HG03469 (cell line): ENCODE results near the gene RASGRP4.

Experiments used
- ATAC-seq: cut with Tn5 transposase; IDR thresholded peaks from one replicate; pipeline ENCODE4 v1.9.1; 2021; ENCODE audit warnings: mild to moderate bottlenecking, moderate library complexity, moderate number of reproducible peaks; ENCODE audit not compliant: unreplicated experiment

The RASGRP4 gene

DNA sequence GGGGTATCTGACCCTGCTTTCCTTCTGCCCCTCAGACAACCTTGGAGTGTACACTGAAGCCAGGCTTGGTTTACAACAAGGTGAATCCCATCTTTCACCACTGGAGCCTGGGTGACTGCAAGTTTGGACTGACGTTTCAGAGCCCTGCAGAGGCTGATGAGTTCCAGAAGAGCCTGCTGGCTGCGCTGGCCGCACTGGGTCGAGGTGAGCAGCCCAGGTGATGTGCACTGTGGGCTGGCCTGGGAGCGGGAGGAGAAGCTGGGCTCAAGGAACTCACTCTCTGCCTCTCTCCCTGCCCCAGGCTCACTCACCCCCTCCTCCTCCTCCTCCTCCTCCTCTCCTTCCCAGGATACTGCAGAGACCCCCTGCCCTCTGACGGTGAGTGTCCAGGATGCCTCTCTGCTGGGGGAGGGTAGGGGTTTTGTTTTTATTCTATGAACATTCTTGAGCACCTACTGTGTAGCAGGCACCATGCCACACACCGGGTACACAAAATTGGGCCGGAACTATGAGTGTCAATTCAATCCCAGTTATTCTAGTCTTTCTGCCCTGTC lies 34.0 kb downstream of the RASGRP4 start:
- ATAC-seq: no peak

DNA sequence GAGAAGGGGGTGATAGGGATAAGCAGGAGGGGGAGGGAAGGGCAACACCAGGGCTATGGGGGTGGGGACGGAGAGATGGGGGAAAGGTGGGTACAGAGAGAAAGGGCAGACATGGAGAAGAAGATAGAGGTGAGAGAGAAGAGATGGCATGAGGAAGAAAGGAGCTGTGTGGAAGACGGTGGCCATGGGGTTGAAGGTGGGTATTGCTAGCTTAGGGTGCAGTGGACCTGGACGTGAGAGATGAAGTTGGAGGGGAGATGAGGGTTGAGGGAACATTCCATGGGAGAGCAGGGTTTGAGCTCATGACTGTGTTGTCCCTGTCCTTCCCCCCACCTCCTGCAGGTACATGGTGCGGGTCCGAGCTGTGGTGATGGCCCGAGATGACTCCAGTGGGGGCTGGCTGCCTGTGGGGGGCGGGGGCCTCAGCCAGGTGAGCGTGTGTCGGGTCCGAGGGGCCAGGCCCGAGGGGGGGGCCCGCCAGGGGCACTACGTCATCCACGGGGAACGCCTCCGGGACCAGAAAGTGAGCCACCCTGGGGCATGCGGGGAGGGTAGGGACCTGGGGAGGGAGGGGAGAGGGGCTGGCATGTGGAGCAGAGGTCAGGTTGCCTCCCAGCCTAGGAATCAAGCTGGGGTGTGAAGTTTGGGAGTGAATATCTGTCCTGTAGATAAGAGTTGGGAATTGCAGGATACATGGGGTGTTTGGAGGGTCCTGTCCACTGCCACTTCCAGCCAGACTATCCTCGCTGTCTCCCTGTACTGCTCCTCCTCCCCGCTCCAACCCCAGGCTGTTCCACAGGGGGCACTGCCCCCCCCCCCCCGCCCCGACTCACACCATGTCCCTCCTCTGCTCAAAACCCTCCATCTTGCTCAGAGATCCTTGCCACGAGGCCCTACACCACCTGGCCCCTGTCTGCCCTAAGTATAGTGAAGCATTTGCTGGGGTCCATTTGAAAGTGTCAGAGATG lies 35.8 kb downstream of the RASGRP4 start:
- no peak for ATAC-seq

DNA sequence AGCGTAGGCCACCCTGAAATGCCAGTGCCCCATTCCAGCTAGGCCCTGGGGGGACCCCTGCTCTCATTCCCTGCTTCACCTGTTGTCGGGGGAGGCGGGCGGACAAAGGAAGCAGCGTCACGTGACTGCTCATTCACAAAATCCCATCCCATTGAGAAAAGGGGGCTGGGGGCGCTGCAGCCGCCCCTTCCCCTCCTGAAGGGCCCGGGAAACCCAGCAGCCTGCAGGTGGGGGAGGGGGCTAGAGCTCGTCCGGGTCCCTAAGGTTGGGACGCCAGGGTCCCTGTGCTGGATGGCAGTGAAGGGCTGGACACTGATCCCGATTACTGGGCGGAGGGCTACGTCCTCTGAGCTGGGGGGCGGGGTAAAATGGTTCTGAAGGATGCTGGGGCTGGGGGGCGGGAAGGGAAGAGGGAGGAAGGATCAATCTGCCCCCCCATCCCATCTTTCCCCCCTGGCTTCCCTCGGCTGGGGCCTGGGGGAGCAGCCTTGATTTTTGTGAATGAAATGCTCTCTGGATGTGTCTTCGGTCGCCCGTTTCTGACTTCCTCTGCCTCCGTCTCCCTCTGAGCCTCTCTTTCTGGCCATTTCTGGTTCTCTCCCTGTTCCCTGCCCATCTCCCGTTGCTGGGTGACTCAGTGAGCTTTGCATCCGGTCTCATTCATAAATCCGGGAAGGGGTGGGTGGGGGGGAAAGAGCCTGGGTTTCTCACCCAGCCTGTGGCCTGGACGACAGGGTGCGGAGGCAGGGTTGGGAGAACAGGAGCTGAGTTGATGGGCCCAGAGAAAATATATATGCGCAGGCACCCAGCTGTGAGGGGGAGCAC lies 36.7 kb downstream of the RASGRP4 start:
- ATAC-seq: no peak

DNA sequence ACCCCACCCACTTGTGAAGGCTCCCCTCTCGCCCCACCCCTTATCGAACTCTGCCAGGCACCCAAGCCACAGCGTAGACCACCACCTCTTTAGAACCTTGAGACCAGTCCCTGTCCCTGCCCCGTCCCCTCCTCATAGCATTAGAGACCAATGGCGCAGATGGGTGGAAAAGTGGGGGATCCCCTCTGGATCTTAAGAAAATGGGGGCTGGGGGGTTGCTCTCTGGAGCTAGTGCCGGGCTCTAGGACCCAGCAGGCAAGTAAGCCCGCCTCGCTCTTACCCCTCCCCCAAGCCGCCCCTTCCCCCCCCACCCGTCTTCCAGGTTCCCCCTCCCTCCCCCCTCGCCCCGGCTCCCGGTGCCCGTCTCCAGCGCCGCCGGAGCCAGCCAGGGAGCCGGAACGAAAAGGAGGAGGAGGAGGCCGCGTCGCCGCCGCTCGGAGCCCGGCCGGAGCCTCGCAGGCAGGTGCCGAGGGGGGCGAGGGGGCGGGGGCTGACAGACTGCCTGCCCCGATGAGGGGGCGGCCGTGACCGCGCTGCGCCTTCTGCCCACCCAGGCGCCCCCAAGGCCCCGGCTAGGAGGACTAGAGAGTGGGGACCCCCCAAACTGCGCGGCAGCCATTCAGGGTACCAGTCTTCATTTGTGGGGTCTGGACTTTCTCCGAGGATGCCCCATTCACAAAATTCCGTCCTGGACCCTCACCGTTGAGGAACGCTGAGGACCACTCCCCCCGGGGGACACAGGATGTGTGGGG lies 37.5 kb downstream of the RASGRP4 start, which contains the start of gene SPRED3:
Gene SPRED3 (plus strand): TSS at position 349 of the 752 bp plus-strand sequence. CDS start 1,606 bp downstream, outside the sequence.
- ATAC-seq: no peak

DNA sequence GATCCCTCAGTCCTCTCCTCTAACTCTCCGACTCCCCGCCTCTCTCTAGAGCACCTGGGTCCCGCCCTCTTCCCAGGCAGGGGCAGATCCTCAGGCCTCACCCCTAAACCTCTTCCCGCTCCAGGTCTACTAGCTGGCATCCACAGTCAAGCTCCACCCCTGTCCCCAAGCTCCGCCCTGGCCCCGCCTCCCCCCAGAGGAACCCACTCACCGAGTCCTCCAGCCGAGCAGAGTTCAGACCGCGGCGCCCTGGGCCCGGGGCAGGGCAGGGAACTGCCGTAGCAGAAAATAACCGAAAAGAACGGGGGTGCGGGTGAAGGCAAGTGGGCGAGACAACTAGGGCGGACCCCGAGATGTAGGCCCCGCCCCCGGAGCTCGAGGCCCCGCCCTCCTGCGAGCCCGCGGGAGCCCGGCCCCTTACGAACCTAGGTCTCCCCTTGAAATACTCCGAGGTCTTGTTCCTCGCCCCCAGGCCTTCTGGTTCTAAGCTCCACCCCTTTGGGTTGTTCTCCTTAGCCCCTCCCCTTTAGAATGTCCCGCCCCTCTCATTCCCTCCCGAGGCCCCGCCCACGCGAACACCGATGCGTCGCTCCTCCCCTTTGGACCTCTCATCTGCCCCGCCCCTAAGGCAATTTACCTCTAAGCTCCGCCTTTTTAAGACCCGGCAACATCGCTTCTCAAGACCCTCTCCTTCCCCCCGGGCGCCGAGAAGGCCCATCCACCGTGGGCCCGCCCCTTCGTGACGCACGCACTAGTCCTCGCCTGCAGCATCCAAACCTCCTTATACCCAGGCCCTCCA lies 38.3 kb downstream of the RASGRP4 start, which contains the start of gene GGN:
Gene GGN (minus strand): TSS at position 485 of the 799 bp plus-strand sequence. CDS start 773 bp downstream, outside the sequence.
- ATAC-seq: no peak

DNA sequence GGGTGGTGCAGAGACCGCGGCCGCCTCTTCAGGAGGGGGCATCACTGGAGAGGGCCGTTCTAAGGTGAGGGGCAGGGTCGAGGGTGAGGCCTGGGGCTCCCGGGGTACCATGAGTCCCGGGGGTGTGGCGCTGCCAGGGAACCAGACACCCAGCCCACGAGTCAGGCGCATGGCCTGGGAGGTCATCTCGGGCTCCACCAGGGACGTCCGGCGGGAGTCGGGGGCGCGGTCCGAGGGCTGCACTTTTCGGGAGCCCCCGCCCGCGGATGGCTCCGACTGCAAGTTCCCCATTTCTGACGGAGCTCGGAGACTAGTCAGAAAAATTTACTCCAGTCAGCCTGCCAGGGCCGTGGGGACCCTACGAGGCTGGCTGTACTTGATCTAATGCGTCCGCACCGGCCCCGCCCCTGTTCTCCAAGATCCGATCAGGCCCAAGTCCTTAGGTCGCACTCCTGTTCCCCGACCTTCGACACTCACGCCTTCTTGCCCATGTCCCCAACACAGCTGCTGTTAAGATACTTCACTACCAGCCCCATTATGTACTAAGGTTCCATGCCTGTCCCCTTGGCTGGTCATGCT lies 39.0 kb downstream of the RASGRP4 start:
- ATAC-seq: no peak

DNA sequence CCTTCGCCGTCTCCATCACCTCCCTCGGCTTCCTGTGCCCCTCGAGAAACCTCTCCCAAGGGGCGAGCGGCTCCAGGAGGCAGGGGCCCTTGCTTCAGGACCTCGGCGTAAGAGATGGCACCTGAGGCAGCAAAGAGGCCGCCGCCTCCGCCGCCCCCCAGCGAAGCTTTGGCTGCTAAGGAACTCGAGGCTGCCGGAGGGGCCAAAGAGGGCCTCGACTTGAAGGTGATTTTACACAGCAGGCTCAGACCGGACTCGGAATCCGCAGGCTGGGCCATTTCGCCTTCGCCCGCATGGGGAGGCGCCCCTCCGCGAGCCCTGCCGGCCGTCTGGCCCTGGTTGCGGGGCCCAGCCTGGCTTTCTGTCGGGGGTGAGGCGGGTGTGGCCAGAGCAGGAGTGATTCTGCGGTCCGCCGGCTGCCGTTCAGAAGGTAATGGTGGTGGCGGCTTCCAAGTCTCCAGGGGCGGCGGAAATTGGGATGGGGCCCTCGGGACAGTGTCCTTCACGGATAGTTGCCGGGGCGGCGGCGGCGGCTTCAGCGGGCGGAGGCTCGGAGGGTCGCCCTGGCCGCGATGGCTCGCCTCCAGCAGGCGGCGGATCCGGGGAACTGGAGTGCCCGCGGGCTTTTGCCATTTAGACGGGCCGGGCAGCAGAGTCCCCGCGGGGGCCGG lies 39.6 kb downstream of the RASGRP4 start:
- ATAC-seq: no peak

DNA sequence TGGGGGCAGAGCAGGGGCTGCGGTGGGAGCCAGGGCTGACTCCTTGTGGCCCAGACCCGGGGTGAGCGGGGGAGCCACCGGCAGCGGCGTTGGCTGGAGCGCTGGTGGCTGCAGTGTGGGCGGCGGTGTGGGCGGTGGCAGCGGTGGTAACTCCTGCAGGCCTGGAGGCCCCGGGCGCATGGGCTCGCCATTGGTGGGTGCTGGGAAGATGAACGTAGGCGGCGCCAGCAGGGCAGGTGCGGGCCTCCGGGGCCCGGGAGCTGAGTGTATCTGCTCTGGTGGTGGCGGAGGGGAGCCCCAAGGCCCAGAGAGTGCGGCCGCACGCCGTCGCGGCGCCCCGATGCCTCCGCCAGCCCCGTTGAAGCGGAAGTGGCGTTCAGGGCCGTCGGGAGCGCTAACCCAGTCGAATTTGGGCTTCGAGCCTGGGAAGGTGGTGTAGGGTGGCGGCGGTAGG lies 40.2 kb downstream of the RASGRP4 start:
- ATAC-seq: no peak

DNA sequence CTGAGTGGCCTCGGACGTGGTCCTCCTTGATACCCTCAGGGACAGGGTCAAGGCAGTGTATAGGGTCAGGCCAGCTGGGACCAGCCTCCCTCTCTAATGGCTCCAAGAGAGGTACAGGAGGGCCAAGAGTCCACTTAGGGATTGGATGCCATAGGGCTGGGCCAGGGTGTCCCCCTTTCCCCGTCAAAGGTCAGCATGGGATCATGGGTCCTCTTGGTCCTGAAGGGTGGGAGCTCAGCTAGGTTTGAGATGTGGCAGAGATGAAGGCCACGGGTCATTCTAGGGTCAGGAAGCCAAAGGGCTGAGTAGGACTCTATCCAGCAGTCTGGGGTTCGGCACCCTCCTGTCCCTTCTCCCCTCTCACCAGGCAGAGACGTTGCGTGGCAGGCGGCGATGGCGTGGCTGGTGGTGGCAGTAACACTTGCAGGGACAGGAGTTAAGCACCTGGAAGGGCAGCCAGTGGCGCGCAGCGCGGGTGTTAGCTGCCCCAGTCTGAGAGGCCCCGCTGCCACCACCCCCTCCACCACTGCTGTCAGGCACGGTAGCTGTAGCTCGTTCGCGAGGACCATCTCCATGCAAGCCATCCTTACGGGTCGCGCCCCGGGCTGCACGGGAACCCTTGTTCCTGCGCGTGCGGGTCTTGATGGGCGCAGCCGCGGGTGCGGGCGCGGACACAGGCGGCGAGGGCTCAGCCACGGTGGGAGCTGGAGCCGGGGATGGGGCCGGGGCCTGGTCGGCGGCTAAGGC lies 40.8 kb downstream of the RASGRP4 start:
- no peak for ATAC-seq

DNA sequence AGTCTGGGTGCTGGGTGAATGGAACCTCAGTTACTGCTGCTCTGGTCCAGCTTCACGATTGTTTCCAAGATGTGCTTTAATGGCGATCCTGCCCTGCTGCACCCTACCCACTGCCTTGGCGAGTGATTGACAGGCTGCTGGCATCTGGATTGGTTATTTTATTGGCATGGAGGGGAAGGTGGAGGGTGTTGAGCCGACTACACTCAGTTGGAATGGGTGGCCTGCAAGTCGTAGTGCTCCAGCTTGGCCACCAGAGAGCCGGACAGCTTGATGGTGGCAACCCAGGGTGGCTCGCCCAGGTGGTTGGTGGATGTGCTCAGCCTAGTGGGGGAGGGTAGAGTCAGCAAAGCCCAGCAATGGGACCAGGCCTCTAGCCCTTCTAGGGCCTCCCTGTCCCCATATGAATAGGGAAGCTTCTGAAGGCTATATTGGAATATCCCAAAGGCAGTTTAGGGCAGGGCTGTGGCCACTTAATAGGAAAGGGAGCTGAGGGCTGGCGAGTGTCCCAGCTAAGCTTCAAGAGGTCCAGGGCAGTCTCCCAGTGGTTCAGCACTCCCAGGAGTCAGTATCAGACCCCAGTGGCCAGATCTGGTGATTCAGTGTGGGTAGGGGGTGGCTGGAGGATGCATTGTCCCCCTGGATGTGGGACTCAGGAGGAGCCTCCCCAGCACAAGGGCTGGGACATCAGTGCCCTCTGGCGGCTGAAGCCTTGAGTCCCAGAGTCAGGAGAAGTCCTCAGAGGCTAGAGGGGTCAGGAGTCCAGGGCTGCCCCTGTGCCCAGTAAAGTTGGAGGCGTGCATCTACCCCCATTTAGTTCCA lies 41.6 kb downstream of the RASGRP4 start:
- no peak for ATAC-seq

DNA sequence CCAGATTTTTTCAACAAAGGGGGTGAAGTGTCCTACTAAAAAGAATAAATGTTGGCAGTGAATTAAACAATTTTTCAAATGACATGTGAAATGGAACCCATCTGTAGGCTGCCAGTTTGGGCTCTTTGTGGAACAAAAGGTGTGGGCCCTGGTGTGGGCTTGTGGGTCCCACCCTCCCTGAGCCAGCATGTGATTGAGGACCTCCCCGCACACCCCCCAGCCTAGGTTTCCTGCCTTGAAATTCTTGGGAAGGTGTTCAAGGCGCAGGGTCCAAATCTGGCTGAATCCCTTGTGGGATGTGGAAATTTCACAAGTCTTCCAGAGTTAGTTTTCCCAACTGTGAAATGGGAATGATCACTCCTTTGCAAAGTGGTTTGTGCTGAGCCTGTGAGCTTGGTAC lies 42.3 kb downstream of the RASGRP4 start:
- ATAC-seq: no peak

DNA sequence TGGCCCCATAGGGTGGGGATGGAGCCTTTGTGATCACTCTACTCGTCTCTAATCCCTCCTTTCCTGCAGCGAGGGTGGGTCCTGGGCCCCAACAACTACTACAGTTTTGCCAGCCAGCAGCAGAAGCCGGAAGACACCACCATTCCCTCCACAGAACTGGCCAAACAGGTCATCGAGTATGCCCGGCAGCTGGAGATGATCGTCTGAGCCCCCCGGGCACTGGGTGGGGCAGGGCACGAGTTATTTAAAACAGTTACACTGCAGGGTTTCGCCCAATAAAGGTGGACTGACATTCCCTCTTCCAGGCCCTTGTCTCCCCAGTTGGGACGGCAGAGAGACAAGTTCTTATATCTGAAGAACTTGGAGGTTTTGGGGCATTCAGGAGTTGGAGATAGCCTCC lies 42.8 kb downstream of the RASGRP4 start:
- ATAC-seq: no peak

DNA sequence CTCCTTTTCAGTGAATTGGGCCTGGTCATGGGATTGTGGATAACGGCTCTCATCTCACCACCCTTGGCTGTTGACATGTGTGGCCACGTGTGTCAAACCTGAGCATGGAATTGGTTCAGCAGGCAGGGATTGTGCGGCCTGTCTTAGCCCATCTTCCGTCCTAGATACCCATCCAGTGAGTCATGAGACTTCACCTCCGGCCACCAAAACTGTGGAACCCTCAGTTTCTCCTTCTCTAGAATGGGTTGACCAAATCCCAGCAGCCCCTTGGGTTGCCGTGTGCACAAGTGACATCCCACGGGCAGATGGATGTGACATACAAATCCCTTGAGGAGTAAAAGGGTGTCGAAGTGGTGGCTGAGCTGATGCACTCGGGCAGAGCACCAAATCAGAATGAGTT lies 44.9 kb downstream of the RASGRP4 start:
- ATAC-seq: no peak

DNA sequence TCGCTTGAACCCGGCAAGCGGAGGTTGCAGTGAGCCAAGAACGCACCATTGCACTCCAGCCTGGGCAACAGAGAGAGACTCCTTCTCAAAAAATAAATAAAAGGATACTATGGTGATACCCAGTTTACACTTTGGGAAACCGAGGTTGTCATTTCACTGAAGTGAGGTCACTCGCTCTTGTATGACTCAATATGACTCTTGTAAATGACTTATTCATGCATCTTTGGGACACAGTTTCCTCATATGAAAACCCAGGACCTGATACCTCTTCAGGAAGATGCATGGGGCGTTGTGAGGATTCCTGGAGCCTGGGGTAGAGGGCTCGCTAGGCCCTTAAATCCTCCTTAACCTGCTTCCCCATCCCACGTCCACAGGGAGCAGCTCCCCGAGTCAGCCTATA lies 47.2 kb downstream of the RASGRP4 start:
- ATAC-seq: no peak

DNA sequence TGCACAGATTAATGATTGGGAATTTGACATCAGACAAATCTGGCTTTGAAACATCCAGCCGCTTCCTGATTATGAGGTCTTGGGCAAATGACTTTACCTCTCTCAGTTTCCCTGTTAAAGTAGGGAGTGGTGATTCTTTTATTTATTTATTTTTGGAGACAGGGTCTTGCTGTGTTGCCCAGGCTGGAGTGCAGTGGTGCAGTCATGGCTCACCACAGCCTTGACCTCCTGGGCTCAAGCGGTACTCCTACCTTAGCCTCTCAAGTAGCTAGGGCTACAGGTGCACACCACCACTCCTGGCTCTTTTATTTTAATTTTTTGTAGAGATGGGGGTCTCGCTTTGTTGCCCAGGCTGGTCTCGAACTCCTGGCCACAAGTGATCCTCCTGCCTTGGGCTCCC lies 49.0 kb downstream of the RASGRP4 start:
- ATAC-seq: no peak

DNA sequence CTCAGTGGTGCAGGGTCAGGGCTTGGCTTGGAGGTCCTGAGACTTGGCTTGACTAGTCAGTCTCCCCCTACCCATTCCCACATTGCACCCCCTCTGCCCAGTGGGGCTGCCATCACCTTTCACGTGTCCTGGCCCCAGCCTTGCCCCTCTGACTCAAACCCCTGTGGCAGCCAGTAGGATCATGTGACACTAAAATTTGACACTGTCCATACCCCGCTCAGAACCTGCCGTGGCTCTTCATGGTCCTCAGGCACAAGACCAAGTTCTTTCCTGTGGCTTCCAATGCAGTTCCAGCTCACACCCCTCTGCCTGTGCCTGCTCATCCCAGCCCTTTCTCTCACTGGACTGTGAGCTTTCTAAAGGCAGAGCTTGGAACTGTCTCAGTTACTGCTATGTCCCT lies 49.4 kb downstream of the RASGRP4 start:
- no peak for ATAC-seq

DNA sequence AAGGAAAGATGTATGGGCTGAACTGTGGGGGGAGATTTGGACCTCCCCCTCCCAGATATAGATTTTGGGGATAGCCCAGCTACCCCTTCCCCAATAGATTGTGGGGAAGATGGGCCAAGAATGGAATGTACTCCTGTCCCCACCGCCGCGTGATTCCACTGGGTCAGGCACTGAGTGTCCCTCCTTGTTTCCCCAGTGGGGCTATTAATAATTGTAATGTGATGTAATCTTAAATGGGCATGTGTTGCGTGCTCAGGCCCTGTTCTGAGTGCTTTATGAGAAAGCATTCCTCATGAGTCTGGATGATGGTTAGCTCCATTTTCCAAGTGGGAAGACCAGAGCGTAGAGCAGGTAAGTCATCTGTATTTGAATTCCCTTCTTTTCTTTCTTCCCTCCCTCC lies 50.3 kb downstream of the RASGRP4 start:
- no peak for ATAC-seq
